Ectodermal cell (in vitro differentiated cells): ENCODE measurements around the gene NRIP2.

Source experiments
- H3K27ac ChIP-seq: 2 replicates; pipeline ENCODE4 v1.7.0; 2013; ENCODE audit warnings: mild to moderate bottlenecking, low read depth, low read length; ENCODE audit not compliant: insufficient read depth, poor library complexity, severe bottlenecking
- H3K27me3 ChIP-seq: 2 replicates; pipeline ENCODE4 v1.7.0; 2013; ENCODE audit warnings: mild to moderate bottlenecking, low read length; ENCODE audit not compliant: insufficient read depth, control insufficient read depth, poor library complexity, severe bottlenecking
- H3K36me3 ChIP-seq: one replicate; pipeline ENCODE4 v1.7.0; 2013; ENCODE audit warnings: low read length; ENCODE audit not compliant: control insufficient read depth, insufficient read depth
- H3K4me1 ChIP-seq: one replicate; pipeline ENCODE4 v1.7.0; 2013; ENCODE audit warnings: low read length; ENCODE audit not compliant: control insufficient read depth, insufficient read depth
- H3K4me3 ChIP-seq: 2 replicates; pipeline ENCODE4 v1.7.0; 2013; ENCODE audit warnings: low read depth, low read length, control low read depth; ENCODE audit not compliant: insufficient read depth
- H3K9me3 ChIP-seq: 2 replicates; pipeline ENCODE4 v1.7.0; 2013; ENCODE audit warnings: mild to moderate bottlenecking, low read length, moderate library complexity; ENCODE audit not compliant: control insufficient read depth
- WGBS, 2 experiments: methylation state at CpG; one replicate each; pipeline ENCODE4 v1.1.7; 2013; ENCODE audit warnings: missing lambda C conversion rate in 2 of 2; 5-methylcytosine and 5-hydroxymethylcytosine counted together

The NRIP2 gene

DNA sequence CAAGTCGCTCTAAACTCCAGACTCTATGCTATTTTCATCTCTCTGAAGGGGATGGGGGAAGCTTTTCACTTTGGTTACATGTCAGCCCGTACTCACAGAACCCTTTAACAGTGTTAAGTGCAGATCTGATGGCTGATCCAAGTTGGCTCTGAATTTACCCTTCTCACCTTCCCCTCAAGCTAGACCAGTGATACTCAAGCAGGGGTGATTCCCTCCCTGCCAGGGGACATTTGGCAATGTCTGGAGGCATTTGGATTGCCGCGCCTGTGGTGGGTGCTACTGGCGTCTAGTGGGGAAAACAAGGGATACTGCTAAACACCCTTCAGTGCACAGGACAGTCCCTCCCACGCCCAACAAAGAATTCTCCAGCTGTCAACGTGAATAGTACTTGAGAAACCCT is 28.0 kb upstream of the NRIP2 start:
- 93 to 94% methylated on average over 7 of the region's 7 CpGs for WGBS, 2 experiments
- Histone ChIP-seq H3K27ac (no peak overlapping the region), H3K9me3 (no peaks in the 10 kb centered on the region), H3K4me1 (peaks cover 12% of the 10 kb centered on the region), H3K27me3 (no peaks in the 10 kb centered on the region), H3K4me3 (no peak overlapping the region), H3K36me3 (peaks cover 70% of the 10 kb centered on the region)

DNA sequence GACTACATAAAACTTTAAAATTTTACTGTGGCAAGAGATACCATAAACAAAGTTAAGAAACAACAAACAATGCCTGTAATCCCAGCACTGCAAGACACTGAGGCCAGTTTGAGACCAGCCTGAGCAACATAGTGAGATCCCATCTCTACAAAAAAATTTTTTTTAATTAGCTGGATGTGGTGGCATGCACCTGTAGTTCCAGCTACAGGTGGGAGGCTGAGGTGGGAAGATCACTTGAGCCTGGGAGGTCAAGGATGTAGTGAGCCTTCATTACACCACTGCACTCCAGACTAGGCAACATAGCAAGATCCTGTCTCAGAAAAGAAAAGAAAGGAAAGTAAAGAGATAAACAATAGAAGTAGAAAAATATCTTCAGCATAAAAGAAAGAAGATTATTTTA is 25.3 kb upstream of the NRIP2 start:
- H3K36me3 ChIP-seq = peaks cover 50% of the 10 kb centered on the region
- no peak overlapping the region for H3K4me3 ChIP-seq
- peaks cover 19% of the 10 kb centered on the region for H3K4me1 ChIP-seq
- H3K27me3 ChIP-seq = no peaks in the 10 kb centered on the region
- no peak overlapping the region for H3K27ac ChIP-seq
- H3K9me3 ChIP-seq = no peaks in the 10 kb centered on the region

GRCh38 chr12:2858944-2859421 is 24.1 kb upstream of the NRIP2 start:
- Histone ChIP-seq H3K27ac (no peak overlapping the region), H3K36me3 (peaks cover 38% of the 10 kb centered on the region), H3K9me3 (no peaks in the 10 kb centered on the region), H3K4me3 (no peak overlapping the region), H3K4me1 (peaks cover 19% of the 10 kb centered on the region), H3K27me3 (no peaks in the 10 kb centered on the region)
- 87 to 88% methylated on average over 12 of the region's 12 CpGs for WGBS, 2 experiments

- H3K4me3 ChIP-seq = no peak overlapping the region
- no peak overlapping the region for H3K27ac ChIP-seq
- no peaks in the 10 kb centered on the region for H3K27me3 ChIP-seq
- H3K4me1 ChIP-seq = peaks cover 19% of the 10 kb centered on the region
- 87 to 88% methylated on average over 2 of the region's 2 CpGs for WGBS, 2 experiments
- peaks cover 33% of the 10 kb centered on the region for H3K36me3 ChIP-seq
- H3K9me3 ChIP-seq = no peaks in the 10 kb centered on the region
Observed at GRCh38 chr12:2858334-2858733, 23.5 kb upstream of the NRIP2 start.

DNA sequence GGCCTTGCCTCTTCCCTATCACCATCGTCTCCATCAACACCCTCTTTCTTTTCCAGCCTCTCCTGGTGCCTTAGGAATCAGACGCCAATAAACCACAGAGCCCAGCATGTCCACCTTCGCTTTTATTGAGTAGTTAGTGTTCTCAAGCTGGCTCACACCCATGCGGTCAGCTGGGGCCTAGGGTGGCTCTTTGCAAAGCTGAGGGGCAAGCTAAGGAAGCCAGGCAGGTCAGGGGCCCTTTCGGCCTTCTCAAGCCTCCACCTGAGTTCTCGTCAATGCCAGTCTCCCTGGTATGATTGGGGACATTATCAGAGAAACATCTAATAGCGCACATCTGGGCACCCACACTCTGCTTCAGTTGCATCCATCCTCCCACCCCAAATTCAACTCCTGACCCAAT is 22.7 kb upstream of the NRIP2 start:
- 92 to 95% methylated on average over 7 of the region's 7 CpGs for WGBS, 2 experiments
- H3K27ac ChIP-seq = no peak overlapping the region

GRCh38 chr12:2857021-2857431 is 22.2 kb upstream of the NRIP2 start, which contains the start of gene TEX52:
Gene TEX52, minus strand, starts transcription at chr12:2857039. Its CDS starts 13 bp downstream, at chr12:2857026.
- Histone ChIP-seq H3K9me3 (no peaks in the 10 kb centered on the region), H3K4me1 (peaks cover 19% of the 10 kb centered on the region), H3K36me3 (peaks cover 25% of the 10 kb centered on the region), H3K27me3 (no peaks in the 10 kb centered on the region), H3K27ac (peak within 1 kb of the TSS; percentile 63), H3K4me3 (no peak within 1 kb of the TSS)
- 76 to 77% methylated on average over 3 of the region's 3 CpGs for WGBS, 2 experiments

More for the DNA sequence above, 22.7 kb upstream of the NRIP2 start:
- no peak overlapping the region for H3K4me3 ChIP-seq
- H3K4me1 ChIP-seq = peaks cover 19% of the 10 kb centered on the region
- peaks cover 26% of the 10 kb centered on the region for H3K36me3 ChIP-seq
- no peaks in the 10 kb centered on the region for H3K27me3 ChIP-seq
- H3K9me3 ChIP-seq = no peaks in the 10 kb centered on the region

- WGBS, 2 experiments = 85 to 92% methylated on average over 3 of the region's 3 CpGs
- peaks cover 20% of the 10 kb centered on the region for H3K36me3 ChIP-seq
Observed at GRCh38 chr12:2856051-2856450, 21.2 kb upstream of the NRIP2 start.

DNA sequence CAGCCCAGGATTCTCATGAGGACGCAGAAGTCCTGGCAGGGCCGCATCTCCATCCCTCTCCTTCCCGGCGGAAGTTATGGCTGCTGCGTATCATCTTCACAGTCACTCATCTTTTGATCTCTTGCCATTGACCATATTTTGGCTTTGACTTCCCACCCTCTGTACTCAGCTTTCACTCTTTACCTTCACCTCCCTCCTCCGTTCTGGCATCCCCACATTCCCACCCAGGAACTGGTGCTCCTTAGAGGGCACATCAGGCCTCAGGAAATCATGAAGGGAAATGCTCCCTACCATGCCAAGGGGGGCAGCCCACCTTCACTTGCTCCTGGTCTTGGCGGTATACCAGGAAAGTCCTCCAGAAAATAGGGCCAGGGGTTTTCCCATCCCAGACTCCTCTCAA is 20.7 kb upstream of the NRIP2 start:
- Histone ChIP-seq H3K9me3 (no peaks in the 10 kb centered on the region), H3K4me3 (no peak overlapping the region), H3K4me1 (peaks cover 19% of the 10 kb centered on the region), H3K27me3 (no peaks in the 10 kb centered on the region), H3K27ac (no peak overlapping the region), H3K36me3 (peaks cover 16% of the 10 kb centered on the region)
- 91 to 93% methylated on average over 7 of the region's 7 CpGs for WGBS, 2 experiments

More at GRCh38 chr12:2856051-2856450, 21.2 kb upstream of the NRIP2 start:
- Histone ChIP-seq H3K4me1 (peaks cover 19% of the 10 kb centered on the region), H3K4me3 (no peak overlapping the region), H3K27ac (no peak overlapping the region), H3K27me3 (no peaks in the 10 kb centered on the region), H3K9me3 (no peaks in the 10 kb centered on the region)

DNA sequence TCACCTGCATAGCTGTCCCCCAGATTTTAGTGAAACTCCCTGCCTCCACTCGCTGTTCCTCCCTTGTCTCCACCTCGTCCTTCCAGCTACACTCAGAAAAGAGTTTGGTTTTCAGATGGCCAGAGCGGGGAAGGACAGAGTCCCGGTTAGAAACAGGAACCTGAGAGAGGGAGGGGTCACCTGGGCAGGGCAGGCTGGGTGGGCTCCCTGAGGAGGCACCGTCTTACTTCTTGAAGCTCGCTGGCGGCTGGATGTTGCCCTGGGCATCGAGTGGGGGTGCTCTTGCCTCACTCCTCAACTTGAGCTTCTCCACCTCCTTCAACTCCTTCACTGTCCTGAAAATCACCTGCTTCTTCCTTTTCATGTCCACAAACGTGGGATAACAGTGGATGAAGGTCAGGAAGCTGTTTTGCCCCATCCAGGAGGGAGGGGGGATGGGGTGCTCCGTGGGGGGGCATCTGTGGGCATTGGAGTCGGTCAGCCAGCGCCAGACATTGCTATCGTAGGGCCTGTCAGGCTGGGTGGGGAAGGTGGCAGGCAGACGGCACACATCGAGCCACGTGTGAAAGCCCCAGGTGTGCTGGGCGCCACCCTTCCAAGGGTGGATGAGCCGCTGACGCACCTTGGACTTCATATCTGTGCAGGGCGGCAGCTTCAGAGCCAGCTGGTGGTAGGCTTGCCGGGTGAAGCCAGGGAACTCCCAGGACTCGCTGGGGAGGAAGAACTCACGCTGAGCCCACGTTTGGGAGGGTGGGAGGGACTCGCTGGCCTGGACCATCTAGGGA is 20.0 kb upstream of the NRIP2 start:
- H3K27me3 ChIP-seq = no peaks in the 10 kb centered on the region
- WGBS, 2 experiments = 87 to 88% methylated on average over 25 of the region's 25 CpGs

DNA sequence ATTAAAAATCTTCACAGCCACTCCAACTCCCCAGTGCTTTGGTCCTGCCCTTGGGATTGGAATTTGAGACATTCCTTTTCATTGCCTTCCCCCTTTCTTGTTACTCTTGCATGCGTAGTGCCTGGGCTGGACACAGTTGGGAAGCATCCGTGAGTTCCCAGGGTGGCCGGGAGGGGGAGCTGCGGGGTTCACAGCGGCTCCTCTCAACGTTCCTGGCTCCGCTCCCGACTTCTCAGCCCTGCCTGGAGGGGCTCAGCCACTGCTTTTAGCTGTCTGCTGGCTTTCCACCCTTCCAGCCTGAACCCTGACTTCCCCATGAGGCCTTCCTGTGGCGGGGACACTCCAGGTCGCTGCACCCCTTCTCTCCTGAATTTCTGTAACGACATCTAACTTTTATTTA is 18.8 kb upstream of the NRIP2 start:
- Histone ChIP-seq H3K4me1 (peaks cover 20% of the 10 kb centered on the region), H3K9me3 (no peaks in the 10 kb centered on the region), H3K4me3 (no peak overlapping the region), H3K36me3 (peaks cover 4% of the 10 kb centered on the region), H3K27me3 (no peaks in the 10 kb centered on the region), H3K27ac (no peak overlapping the region)
- 7 to 9% methylated on average over 10 of the region's 11 CpGs for WGBS, 2 experiments

More for the DNA sequence above, 20.0 kb upstream of the NRIP2 start:
- peaks cover 16% of the 10 kb centered on the region for H3K36me3 ChIP-seq
- H3K4me1 ChIP-seq = peaks cover 19% of the 10 kb centered on the region
- H3K27ac ChIP-seq = no peak overlapping the region
- H3K4me3 ChIP-seq = no peak overlapping the region
- no peaks in the 10 kb centered on the region for H3K9me3 ChIP-seq
